GM15510 (cell line): ENCODE results near the gene MYH11.

Experiments
- POLR2A ChIP-seq: IDR thresholded peaks from 3 replicates; pipeline ENCODE4 v1.6.1; 2011; ENCODE audit warnings: borderline replicate concordance; ENCODE audit not compliant: insufficient read length; ENCODE audit errors: extremely low read depth

The MYH11 gene

GRCh38 chr16:15768201-15768600 lies 88.6 kb downstream of the MYH11 start:
- no peak for TF ChIP-seq POLR2A

DNA sequence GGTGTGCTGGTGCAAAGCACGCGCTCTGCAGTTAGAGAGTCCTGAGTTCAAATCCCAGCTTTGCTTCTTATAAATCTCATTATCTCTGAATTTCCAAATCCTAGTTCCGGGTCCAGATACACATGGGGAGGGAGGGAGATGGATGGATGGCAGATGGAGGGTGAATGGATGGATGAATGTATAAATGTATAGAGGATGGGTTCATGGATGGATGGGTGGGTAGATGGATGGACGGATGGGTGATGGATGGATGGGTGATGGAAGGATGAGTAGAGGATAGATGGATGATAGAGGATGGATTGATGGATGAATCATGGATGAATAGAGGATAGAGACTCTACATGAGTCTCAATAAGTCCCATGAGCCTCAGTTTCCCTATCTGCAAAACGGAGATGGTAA lies 89.9 kb downstream of the MYH11 start:
- no peak for TF ChIP-seq POLR2A

DNA sequence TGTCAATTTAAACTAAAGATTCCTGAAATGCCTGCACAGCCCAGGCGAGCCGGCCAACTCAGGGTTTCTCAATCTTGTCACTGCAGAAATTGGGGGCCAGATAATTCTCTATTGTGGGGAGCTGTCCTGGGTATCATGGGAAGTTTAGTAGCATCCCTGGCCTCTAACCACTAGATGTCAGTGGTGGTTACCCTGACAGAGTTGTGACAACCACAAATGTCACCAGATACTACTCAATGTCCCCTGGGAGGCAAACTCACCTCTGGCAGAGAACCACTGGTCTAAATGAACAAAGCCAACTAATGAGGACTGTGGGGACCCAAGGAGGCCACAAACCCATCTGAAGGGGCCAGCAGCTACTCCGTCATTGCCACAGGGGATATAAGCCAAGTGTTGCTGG lies 90.9 kb downstream of the MYH11 start:
- TF ChIP-seq POLR2A: no peak

DNA sequence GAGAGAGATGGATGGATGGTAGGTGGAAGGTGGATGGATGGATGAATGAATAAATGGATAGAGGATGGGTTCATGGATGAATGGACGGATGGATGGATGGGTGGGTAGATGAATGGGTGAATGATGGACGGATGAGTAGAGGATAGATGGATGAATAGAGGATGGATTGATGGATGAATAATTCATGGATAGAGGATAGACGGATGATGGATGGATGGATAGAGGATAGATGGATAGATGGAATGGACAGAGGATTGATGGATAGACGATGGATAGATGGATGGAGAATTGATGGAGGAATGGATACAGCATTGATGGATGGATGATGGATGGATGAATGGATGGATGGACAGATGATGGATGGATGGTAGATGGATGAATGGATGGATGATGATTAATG lies 91.7 kb downstream of the MYH11 start:
- TF ChIP-seq POLR2A: no peak

- TF ChIP-seq POLR2A: no peak
Observed at GRCh38 chr16:15764112-15764511, 92.7 kb downstream of the MYH11 start.

GRCh38 chr16:15760129-15760528 lies 96.7 kb downstream of the MYH11 start:
- TF ChIP-seq POLR2A: no peak

DNA sequence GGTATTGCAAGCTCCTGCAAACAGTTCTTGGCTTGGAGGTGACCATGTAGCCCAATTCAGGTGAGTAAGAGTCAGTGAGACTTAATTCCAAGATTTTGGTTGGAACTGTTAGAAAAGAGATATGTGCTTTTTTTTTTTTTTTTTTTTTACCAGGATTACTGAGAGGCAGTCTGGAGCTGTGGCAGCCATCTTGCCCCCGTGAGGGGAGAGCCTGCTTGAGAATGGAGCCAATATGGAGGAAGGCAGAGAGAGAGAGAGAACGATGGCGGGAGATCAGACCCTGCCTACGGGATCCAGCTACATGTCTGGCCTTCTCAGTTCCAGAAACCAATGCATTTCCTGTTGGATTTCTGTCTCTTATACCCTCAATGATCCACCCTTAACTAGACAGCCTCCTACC lies 97.8 kb downstream of the MYH11 start:
- TF ChIP-seq POLR2A: no peak

DNA sequence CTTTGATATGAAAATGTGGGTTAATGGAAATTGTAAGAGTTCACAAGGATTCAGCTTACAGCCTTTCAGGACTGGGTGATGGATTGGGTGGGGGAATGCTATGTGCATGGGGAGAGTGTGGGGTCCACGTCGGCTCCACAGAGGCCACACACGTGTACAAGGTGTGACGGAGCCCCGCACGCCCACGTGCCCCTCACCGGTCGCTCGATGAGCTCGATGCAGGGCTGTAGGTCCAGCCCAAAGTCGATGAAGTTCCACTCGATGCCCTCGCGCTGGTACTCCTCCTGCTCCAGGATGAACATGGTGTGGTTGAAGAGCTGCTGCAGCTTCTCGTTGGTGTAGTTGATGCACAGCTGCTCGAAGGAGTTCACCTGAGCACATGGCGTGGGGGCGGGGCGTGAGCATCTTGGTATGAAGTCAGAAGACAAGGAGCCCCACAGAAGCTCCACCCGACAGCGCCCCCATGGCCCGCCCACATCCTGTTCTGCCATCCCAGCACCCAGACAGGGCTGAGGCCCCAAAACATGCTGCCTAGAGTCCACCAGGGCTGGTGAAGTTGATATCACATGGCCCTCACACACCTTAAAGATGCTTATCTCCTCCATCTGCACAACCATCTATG lies 99.1 kb downstream of the MYH11 start:
- no peak for TF ChIP-seq POLR2A

DNA sequence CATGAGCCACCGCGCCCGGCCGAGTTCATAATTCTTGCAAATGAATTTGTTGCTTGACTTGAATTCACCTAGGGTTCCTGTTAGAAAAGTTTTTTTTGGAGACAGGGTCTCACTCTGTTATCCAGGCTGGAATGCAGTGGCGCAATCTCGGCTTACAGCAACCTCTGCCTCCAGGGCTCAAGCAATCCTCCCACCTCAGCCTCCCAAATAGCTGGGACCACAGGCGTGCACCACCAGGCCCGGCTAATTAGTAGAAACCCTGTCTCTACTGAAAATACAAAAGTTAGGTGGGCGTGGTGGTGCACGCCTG lies 99.8 kb downstream of the MYH11 start:
- no peak for TF ChIP-seq POLR2A

- no peak for TF ChIP-seq POLR2A
Observed at GRCh38 chr16:15754821-15755534, 101.8 kb downstream of the MYH11 start.

GRCh38 chr16:15752717-15753488 lies 103.9 kb downstream of the MYH11 start:
- no peak for TF ChIP-seq POLR2A

GRCh38 chr16:15751940-15752339 lies 104.9 kb downstream of the MYH11 start:
- TF ChIP-seq POLR2A: no peak

DNA sequence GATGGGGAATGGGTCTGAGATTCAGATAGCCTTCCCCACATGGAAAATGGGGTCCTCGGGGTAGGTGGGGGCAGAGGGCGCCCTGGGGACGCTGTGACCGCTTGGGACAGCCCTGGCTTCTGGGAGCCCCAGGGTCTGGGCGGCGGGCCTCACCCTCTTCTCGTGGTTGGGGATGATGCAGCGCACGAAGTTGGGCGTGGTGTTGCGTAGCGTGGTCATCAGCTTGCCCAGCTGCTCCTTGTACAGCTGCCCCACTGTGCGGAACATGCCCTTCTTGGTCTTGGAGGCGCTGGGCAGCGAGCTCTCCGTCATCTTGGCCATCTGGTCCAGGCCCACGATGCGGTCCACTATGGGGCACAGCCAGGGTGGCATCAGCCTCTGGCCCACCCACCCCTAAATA lies 106.8 kb downstream of the MYH11 start:
- TF ChIP-seq POLR2A: no peak

- no peak for TF ChIP-seq POLR2A
Observed at GRCh38 chr16:15749371-15749770, 107.5 kb downstream of the MYH11 start.

- no peak for TF ChIP-seq POLR2A
Observed at GRCh38 chr16:15748654-15749053, 108.2 kb downstream of the MYH11 start.

GRCh38 chr16:15747937-15748336 lies 108.9 kb downstream of the MYH11 start:
- TF ChIP-seq POLR2A: no peak
